Endothelial cell of umbilical vein (primary cell): ENCODE measurements around the gene USP25. TPM values are rescaled to one million over a fixed set of nuclear protein-coding genes. Genes with fewer than 3 reads are reported as not detected.

ENCODE experiments used
- BruUV-seq: library from RNA; stranded (reverse); fragments of 400-500 nt; replicated peaks from 2 replicates; lab custom pipeline; 2021; lab: Mats Ljungman, UMichigan
- CTCF ChIA-PET: fragments of 300-600, 350-600 bp; sonication (Branson Sonifier 250); formaldehyde crosslinking; loops from one replicate; lab custom pipeline; 2021; ENCODE audit warnings: antibody characterized with exemption, inconsistent platforms; lab: Charles Lee
- POLR2A ChIA-PET: fragments of 300-600, 350-600 bp; sonication (Branson Sonifier 250); formaldehyde crosslinking; loops from one replicate; lab custom pipeline; 2021; ENCODE audit warnings: antibody characterized with exemption, inconsistent platforms; lab: Charles Lee
- DNase-seq: peaks from one replicate; pipeline ENCODE4 v3.0.0-alpha.2; 2011; ENCODE audit warnings: low read depth, low spot score
- FAIRE-seq: peaks from 2 replicates; lab custom pipeline; 2011; peaks lifted over from hg19 to GRCh38; lab: Jason Lieb, UNC
- H2AFZ ChIP-seq: 2 replicates; pipeline ENCODE4 v1.6.0; 2012; ENCODE audit warnings: low read depth, low read length, control low read depth, inconsistent platforms
- H3K27ac ChIP-seq: 2 replicates; pipeline ENCODE4 v1.5.1; 2011; ENCODE audit warnings: low read depth, mild to moderate bottlenecking, control low read depth, low read length, moderate library complexity; ENCODE audit not compliant: insufficient read depth
- H3K27me3 ChIP-seq, 2 experiments: 2 replicates each; pipeline versions ENCODE4 v1.6.0 to v1.6.1; 2011; ENCODE audit warnings: low read length in 2 of 2, mixed read lengths in 1 of 2; ENCODE audit not compliant: control insufficient read depth in 2 of 2, insufficient read depth in 2 of 2
- H3K36me3 ChIP-seq, 2 experiments: 2 replicates in 1 of 2; 3 replicates in 1 of 2; pipeline ENCODE4 v1.5.1; 2011; ENCODE audit warnings: low read length in 2 of 2, mild to moderate bottlenecking in 1 of 2, moderate library complexity in 1 of 2; ENCODE audit not compliant: control insufficient read depth in 2 of 2, insufficient read depth in 2 of 2; ENCODE audit errors: extremely low read depth in 1 of 2
- H3K4me1 ChIP-seq: 3 replicates; pipeline ENCODE4 v1.5.1; 2011; ENCODE audit warnings: mild to moderate bottlenecking, low read length; ENCODE audit not compliant: control insufficient read depth, insufficient read depth; ENCODE audit errors: extremely low read depth
- H3K4me2 ChIP-seq: 2 replicates; pipeline ENCODE4 v1.6.1; 2011; ENCODE audit warnings: low read length, control low read depth, mixed read lengths; ENCODE audit not compliant: insufficient read depth
- H3K4me3 ChIP-seq, 3 experiments: fragments of 200-600 bp in 1 of 3; sonication (generic), shearing (Covaris generic) in 1 of 3; replicated peaks in 1 of 3; 2 replicates each; pipeline ENCODE4 v1.5.1; 2011 to 2016; ENCODE audit warnings: control low read depth in 3 of 3, low read length in 3 of 3, mild to moderate bottlenecking in 2 of 3, inconsistent platforms in 1 of 3, low read depth in 1 of 3, moderate library complexity in 1 of 3; ENCODE audit not compliant: insufficient read depth in 1 of 3
- H3K79me2 ChIP-seq: 2 replicates; pipeline ENCODE4 v1.6.0; 2012; ENCODE audit warnings: low read length, inconsistent platforms; ENCODE audit not compliant: control insufficient read depth, insufficient read depth
- H3K9ac ChIP-seq: replicated peaks from 2 replicates; pipeline ENCODE3; 2011; ENCODE audit warnings: low read length, control low read depth; ENCODE audit not compliant: insufficient read depth; ENCODE audit errors: extremely low read depth
- H3K9me1 ChIP-seq: replicated peaks from 3 replicates; pipeline ENCODE4 v1.6.0; 2011; ENCODE audit warnings: mild to moderate bottlenecking, low read length; ENCODE audit not compliant: control insufficient read depth, insufficient read depth; ENCODE audit errors: extremely low read depth
- H3K9me3 ChIP-seq: replicated peaks from 2 replicates; pipeline ENCODE4 v1.5.1; 2012; ENCODE audit warnings: low read length, inconsistent platforms; ENCODE audit not compliant: control insufficient read depth, insufficient read depth
- H4K20me1 ChIP-seq: replicated peaks from 2 replicates; pipeline ENCODE3; 2011; ENCODE audit warnings: mild to moderate bottlenecking, low read length; ENCODE audit not compliant: control insufficient read depth, insufficient read depth; ENCODE audit errors: extremely low read depth
- EZH2 ChIP-seq: IDR thresholded peaks from 2 replicates; pipeline ENCODE4 v1.6.1; 2012; ENCODE audit warnings: borderline replicate concordance, low read depth, mild to moderate bottlenecking, moderate library complexity, low read length, inconsistent platforms; ENCODE audit not compliant: severe bottlenecking
- FOS ChIP-seq: IDR thresholded peaks from 2 replicates; pipeline ENCODE4 v1.6.1; 2011; ENCODE audit warnings: mild to moderate bottlenecking, low read length, moderate library complexity, borderline replicate concordance; ENCODE audit not compliant: insufficient read depth
- GATA2 ChIP-seq: IDR thresholded peaks from 2 replicates; pipeline ENCODE4 v1.7.0; 2011; ENCODE audit warnings: low read depth, mild to moderate bottlenecking, moderate library complexity, mixed read lengths, low read length; ENCODE audit not compliant: insufficient read length, insufficient read depth
- JUN ChIP-seq: IDR thresholded peaks from 2 replicates; pipeline ENCODE4 v1.6.1; 2011; ENCODE audit warnings: borderline replicate concordance, low read depth; ENCODE audit not compliant: insufficient read length, insufficient read depth
- MAX ChIP-seq: IDR thresholded peaks from 2 replicates; pipeline ENCODE4 v1.6.1; 2011; ENCODE audit not compliant: insufficient read depth, insufficient read length
- MYC ChIP-seq: IDR thresholded peaks from one replicate; pipeline ENCODE4 v1.6.1; 2011; ENCODE audit warnings: mild to moderate bottlenecking, low read depth, low read length
- POLR2A ChIP-seq: IDR thresholded peaks from 2 replicates; pipeline ENCODE4 v1.6.1; 2012; ENCODE audit warnings: low read depth, mild to moderate bottlenecking, control low read depth, low read length
- POLR2AphosphoS5 ChIP-seq: IDR thresholded peaks from 2 replicates; pipeline ENCODE4 v1.6.1; 2012; ENCODE audit warnings: low read depth, mild to moderate bottlenecking, control low read depth, low read length, moderate library complexity; ENCODE audit not compliant: insufficient read depth
- dilution Hi-C: fragments of 300-500 bp; cut with MboI; formaldehyde crosslinking; loops from one replicate; pipeline ENCODE4 v1.15.0; 2019; ENCODE audit warnings: low sequenced_read_pairs; ENCODE audit not compliant: extremely low pct_ligation_motif_present
- intact Hi-C: fragments of 100-400 bp; cut with micrococcal nuclease; formaldehyde crosslinking; loops from one replicate; pipeline ENCODE4 v1.10.0; 2022
- polyA plus RNA-seq, 4 experiments: library from polyadenylated mRNA; depleted of rRNA in 3 of 4; stranded (reverse) in 3 of 4; unstranded in 1 of 4; fragments of >200 nt; gene quantifications; 2 replicates each; pipeline versions ENCODE4 v1.2.1 to v1.2.3, GENCODE V29; 2011 to 2012; ENCODE audit warnings: missing spikeins in 1 of 4
- total RNA-seq: library from RNA; stranded (reverse); gene quantifications from 2 replicates; pipeline ENCODE4 v1.2.3, GENCODE V29; 2021
- TF ChIP-seq, protein P1 (sequence below), 2 donors: IDR thresholded peaks; 1 replicate in 1 of 2; 2 replicates in 1 of 2; pipeline ENCODE4 v1.5.1; 2011; ENCODE audit warnings: low read length in 2 of 2, mild to moderate bottlenecking in 2 of 2, moderate library complexity in 2 of 2, control low read depth in 1 of 2, inconsistent platforms in 1 of 2, low read depth in 1 of 2; ENCODE audit not compliant: insufficient read depth in 1 of 2; ENCODE audit errors: extremely low read depth in 1 of 2

USP25 gene
- total and polyA plus RNA-seq, 2 donors (not counting 3 experiments of a cell fraction or from before 2014, with no cell fraction given): 14.4 to 67.5 TPM

DNA sequence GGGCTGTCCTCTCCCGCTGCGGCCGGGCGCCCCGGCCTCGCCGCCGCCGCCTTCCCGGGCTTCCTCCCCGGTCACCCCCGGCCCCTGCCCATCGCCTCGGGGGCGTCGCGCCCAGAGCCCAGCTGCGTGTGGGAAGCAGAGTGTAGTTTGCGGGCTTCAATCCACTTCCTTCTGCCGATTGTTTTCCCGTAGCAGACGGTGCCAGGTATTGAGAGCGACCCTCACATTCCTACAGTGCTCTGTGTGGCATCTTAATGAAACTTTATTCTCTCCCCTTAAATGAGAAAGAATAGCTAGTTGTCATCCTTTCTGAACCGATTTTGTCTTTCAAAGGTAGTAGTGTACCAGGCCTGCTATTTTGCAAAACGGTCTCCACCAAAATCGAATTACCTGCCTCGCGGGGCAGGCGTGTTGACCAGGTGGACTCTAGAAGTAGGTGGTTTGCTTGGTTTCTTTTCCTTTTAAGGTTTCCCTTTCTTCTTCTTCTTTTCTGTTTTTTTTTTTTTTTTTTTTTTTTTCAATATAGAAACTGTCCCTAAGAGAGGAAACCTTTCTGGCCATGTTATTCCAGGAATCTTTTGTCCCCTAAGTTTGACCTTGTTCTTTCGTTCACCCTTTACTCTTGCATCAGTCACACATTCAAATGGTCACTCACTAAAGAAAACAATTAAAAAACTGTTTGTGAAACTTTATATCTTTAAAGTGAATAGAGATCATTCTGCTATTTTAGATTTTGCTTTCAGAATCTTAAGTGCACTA is 881 bp downstream of the USP25 start:
- Histone ChIP-seq H4K20me1 (peaks cover 3% of the 10 kb centered on the region), H3K79me2 (peaks cover 57% of the 10 kb centered on the region), H3K36me3 (no peaks in the 10 kb centered on the region), H3K9ac (peak overlapping the region; percentile 92), H3K9me1 (no peaks in the 10 kb centered on the region), H2AFZ (no peak overlapping the region), H3K27ac (peak overlapping the region; percentile 82), H3K9me3 (no peaks in the 10 kb centered on the region), H3K4me2 (peak overlapping the region; percentile 100), H3K4me3 (peak overlapping the region; percentile 92 to 99 (median 95)), H3K4me1 (peaks cover 25% of the 10 kb centered on the region), H3K27me3 (no peaks in the 10 kb centered on the region)
- DNase-seq: peak; percentile 56
- intact Hi-C loops: loop anchor here (1.0 to 5.0 kb wide), 3 partner anchors 96 to 668 kb away; partner anchors contain the start of gene NRIP1
- POLR2A ChIA-PET: no interaction called here
- FAIRE-seq: no peak
- TF ChIP-seq FOS: no peak
- TF ChIP-seq MAX: no peak
- TF ChIP-seq, protein P1, sequence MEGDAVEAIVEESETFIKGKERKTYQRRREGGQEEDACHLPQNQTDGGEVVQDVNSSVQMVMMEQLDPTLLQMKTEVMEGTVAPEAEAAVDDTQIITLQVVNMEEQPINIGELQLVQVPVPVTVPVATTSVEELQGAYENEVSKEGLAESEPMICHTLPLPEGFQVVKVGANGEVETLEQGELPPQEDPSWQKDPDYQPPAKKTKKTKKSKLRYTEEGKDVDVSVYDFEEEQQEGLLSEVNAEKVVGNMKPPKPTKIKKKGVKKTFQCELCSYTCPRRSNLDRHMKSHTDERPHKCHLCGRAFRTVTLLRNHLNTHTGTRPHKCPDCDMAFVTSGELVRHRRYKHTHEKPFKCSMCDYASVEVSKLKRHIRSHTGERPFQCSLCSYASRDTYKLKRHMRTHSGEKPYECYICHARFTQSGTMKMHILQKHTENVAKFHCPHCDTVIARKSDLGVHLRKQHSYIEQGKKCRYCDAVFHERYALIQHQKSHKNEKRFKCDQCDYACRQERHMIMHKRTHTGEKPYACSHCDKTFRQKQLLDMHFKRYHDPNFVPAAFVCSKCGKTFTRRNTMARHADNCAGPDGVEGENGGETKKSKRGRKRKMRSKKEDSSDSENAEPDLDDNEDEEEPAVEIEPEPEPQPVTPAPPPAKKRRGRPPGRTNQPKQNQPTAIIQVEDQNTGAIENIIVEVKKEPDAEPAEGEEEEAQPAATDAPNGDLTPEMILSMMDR (IDR thresholded peaks at IDR 0.05; ENCODE audit: extremely low read depth in 1 of 2, insufficient read depth in 1 of 2, low read depth in 1 of 2, low read length in 2 of 2): no peak
- no peak for TF ChIP-seq JUN
- TF ChIP-seq MYC: no peak
- TF ChIP-seq POLR2A: no peak
- TF ChIP-seq GATA2: no peak
- no peak for TF ChIP-seq EZH2
- TF ChIP-seq POLR2AphosphoS5: no peak
- BruUV-seq: no TSS peak
- CTCF ChIA-PET: interaction anchor here (0.7 to 1.2 kb wide), 3 partner anchors 10 to 102 kb away, joined by 3 to 5 read pairs (median 3); no protein-coding TSS in a partner anchor
- dilution Hi-C loops: no loop called here
